Measurements from ENCODE around the gene TTLL6. TPM values are rescaled to one million over a fixed set of nuclear protein-coding genes. Genes with fewer than 3 reads are reported as not detected.
A peak's percentile ranks its signal among the peaks of the same experiment; 100 is the strongest.

Gene TTLL6
- total and polyA plus RNA-seq, 2 of the 8 experiments (the other 6 are each of a cell fraction or from before 2014, with no cell fraction given) = 2.6 to 4.3 TPM

DNA sequence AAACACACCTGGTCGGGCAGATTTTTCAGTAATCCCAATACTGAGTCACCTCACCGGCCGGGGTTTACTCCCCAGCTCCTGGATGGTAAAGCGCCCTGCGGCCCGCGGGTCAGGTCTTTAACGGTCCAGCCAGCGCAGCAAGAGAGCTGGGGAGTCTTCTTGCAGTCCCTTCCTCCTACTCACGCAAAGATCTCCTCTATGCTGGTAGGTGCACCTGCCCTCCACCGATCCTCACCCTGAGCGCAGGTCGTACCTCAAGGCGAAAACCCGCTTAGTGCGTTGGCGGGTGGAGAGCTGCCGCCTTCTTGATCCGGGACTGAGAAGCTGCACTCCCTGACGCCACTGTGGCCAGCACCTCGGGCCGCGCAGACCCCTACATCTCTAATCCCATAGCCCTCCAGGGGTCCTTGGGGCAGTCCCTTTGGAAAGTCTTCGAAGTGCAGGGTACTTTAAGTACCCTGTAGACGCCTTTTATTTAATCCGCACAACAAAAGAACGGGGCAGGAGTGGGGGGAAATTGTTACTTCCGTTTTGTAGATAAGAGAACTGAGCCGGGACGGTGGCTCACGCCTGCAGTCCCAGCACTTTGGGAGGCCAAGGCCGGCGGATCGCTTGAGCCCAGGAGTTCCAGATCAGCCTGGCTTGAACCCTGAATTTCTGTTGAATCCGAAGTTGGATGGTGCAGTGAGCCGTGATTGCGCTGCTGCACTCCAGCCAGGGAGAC lies 78.1 kb downstream of the TTLL6 start (continued):
- TF ChIP-seq GABPA (IDR thresholded peaks at IDR 0.05; ENCODE audit: borderline replicate concordance, insufficient read depth, low read length) (0 out of 2 replicates have a peak, but pooled peaks have one; percentile 35), EGR1 (IDR thresholded peaks at IDR 0.05; ENCODE audit: borderline replicate concordance, low read depth, low read length) (no peak), CHD7 (IDR thresholded peaks at IDR 0.05; ENCODE audit: insufficient replicate concordance, low read length) (no peak), CREB1 (IDR thresholded peaks at IDR 0.05) (0 out of 2 replicates have a peak, but pooled peaks have one; percentile 10), CTBP2 (IDR thresholded peaks at IDR 0.05; ENCODE audit: borderline replicate concordance, insufficient read depth, insufficient read length, low read length) (peak; percentile 97), SUZ12 (IDR thresholded peaks at IDR 0.05; ENCODE audit: low read length) (peak; percentile 100)
- TF ChIP-seq, protein P1, sequence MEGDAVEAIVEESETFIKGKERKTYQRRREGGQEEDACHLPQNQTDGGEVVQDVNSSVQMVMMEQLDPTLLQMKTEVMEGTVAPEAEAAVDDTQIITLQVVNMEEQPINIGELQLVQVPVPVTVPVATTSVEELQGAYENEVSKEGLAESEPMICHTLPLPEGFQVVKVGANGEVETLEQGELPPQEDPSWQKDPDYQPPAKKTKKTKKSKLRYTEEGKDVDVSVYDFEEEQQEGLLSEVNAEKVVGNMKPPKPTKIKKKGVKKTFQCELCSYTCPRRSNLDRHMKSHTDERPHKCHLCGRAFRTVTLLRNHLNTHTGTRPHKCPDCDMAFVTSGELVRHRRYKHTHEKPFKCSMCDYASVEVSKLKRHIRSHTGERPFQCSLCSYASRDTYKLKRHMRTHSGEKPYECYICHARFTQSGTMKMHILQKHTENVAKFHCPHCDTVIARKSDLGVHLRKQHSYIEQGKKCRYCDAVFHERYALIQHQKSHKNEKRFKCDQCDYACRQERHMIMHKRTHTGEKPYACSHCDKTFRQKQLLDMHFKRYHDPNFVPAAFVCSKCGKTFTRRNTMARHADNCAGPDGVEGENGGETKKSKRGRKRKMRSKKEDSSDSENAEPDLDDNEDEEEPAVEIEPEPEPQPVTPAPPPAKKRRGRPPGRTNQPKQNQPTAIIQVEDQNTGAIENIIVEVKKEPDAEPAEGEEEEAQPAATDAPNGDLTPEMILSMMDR (IDR thresholded peaks at IDR 0.05; ENCODE audit: control extremely low read depth in 1 of 3, insufficient read depth in 1 of 3, low read depth in 1 of 3, low read length in 3 of 3) = no peak
